ENCODE data around the gene CLN3.
"Not testable (repeated sequence)": the region's sequence is repeated elsewhere in the genome, so short reads cannot be mapped to it uniquely, and the experiment has no call there.

The CLN3 gene

DNA sequence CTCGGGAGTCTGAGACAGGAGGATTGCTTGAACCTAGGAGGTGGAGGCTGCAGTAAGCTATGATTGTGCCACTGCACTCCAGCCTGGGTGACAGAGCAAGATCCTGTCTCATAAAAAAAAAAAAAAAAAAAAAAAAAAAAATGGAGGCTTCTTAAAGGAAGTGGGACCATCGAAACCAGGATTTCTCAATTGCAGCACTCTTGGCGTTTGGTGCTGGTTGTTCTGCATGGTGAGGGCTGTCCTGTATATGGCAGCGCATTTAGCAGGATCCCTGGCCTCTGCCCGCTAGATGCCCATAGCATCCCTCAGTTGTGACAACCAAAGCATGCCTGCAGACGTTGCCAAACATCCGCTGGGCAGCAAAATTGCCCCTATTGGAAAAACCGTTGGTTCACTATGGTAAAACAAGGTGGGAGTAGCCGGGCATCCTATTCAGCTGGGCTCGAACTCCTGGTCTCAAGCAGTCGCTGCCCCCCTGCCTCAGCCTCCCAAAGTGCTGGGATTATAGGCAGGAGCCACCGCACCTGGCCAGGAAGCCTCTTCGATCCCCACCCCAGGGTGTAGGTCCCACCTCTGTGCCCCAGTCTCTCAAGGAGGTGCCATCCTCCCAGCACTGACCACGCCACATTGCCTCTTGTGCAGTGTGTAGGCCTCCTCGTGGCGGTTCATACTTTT lies 13.2 kb downstream of the CLN3 start:
- TF ChIP-seq, protein P1, sequence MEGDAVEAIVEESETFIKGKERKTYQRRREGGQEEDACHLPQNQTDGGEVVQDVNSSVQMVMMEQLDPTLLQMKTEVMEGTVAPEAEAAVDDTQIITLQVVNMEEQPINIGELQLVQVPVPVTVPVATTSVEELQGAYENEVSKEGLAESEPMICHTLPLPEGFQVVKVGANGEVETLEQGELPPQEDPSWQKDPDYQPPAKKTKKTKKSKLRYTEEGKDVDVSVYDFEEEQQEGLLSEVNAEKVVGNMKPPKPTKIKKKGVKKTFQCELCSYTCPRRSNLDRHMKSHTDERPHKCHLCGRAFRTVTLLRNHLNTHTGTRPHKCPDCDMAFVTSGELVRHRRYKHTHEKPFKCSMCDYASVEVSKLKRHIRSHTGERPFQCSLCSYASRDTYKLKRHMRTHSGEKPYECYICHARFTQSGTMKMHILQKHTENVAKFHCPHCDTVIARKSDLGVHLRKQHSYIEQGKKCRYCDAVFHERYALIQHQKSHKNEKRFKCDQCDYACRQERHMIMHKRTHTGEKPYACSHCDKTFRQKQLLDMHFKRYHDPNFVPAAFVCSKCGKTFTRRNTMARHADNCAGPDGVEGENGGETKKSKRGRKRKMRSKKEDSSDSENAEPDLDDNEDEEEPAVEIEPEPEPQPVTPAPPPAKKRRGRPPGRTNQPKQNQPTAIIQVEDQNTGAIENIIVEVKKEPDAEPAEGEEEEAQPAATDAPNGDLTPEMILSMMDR (conservative IDR thresholded peaks at IDR 0.05), result no peak
- no peak overlapping the region for H3K27ac ChIP-seq

DNA sequence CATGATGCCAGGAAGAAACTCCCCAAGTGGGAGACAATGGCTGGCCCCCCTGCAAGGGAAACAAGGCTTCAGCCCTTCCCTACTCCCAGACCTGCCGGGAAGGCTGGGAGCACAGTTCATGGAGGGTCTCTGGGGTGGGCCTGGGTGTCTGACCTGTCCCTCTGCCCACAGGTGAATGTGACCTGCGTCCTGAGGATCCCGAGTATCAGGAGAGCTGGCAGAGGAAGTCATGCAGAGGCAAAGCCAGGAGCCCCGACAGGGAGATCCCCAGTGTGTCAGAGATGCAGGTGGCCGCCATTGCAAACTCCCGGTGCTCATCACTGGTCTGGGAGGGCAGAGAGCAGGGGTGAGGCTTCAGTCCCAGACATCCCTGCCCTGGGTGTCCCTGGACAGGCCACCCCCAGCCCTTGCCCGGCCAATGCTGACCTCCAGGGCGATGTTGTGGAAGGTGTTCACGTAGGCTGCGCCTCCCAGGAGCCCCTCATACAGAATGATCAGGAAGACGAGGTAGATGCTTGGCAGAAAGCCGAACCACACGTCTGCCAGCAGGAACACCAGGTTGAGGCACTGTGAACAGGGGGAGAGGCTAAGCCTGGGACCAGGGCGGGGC lies 14.5 kb downstream of the CLN3 start:
- TF ChIP-seq, protein P1 (conservative IDR thresholded peaks at IDR 0.05), result no peak
- no peak overlapping the region for H3K27ac ChIP-seq

DNA sequence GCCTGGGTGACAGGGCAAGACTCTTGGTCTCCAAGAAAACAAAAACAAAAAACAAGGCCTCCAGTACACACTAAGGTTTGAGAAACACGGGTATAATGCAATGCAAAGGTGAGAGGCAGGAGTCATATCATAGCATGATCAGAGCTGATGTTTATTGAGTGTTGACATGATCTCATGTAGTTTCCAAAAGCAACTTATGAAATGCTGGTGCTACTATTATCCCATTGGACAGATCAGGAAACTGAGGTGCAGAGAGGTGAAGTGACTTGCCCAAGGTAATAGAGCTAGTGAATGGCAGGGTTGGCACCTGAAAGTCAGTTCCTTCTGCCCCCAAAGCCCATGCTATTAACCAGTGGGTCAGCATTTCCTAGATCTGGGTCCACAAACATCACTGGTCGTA lies 16.7 kb downstream of the CLN3 start:
- TF ChIP-seq, protein P1 (conservative IDR thresholded peaks at IDR 0.05), result no peak
- no peak overlapping the region for H3K27ac ChIP-seq

DNA sequence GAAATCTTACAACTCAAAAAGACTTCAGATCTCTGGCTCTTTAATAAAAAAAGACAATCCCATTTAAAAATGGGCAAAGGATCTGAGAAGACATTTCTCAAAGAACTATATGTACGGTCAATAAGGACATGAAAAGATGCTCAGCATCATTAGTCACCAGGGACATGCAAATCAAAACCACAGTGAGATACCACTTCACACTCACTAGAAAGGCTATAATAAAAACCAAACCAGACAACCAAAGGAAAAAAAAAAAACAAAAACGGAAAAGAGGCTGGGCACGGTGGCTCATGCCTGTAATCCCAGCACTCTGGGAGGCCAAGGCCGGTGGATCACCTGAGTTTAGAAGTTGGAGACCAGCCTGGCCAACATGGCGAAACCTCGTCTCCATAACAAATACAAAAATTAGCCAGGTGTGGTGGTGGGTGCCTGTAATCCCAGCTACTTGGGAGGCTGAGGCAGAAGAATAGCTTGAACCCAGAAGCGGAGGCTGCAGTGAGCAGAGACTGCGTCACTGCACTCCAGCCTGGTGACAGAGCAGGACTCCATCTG lies 18.1 kb downstream of the CLN3 start:
- TF ChIP-seq, protein P1 (conservative IDR thresholded peaks at IDR 0.05), result no peak
- H3K27ac ChIP-seq, result no peak overlapping the region

DNA sequence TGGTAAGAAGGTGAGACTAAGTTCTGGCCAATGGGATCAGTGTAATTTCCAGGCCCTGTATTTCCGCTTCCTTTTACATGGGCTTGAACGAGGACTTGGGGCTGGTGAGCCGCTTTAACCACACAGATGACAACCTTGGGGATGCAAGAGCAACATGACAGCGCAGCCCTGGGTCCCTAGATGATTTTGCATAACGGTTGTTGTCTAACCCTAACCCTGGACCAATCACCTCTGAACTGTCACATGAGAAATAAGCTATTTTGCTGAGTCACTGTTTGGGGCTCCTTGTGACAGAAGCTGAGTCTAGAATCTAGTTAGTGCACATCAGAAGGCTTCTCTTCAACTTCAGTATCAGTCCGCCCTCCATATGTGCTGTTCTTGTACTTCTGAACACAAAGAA lies 44.8 kb downstream of the CLN3 start:
- not testable (repeated sequence) for H3K27ac ChIP-seq

DNA sequence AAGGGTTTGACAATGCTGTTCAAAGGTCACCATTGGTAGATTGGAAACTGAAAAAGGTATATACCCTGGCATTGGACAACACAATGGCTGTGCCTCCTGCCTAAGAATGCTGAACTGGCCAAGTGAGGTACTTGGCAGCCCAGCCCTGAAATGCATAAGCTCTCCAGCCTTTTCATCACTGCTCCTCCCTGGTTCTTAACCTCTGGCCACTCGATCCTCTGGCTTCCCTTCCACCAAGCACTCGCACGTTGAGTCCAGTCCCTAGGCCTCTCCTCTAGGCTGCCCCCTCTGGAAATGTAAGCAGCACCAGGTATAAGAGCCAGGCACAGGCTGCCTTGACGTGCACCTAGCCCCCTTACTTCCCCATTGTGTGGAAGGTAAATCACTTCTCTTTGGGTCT lies 45.5 kb downstream of the CLN3 start:
- H3K27ac ChIP-seq, result not testable (repeated sequence)

DNA sequence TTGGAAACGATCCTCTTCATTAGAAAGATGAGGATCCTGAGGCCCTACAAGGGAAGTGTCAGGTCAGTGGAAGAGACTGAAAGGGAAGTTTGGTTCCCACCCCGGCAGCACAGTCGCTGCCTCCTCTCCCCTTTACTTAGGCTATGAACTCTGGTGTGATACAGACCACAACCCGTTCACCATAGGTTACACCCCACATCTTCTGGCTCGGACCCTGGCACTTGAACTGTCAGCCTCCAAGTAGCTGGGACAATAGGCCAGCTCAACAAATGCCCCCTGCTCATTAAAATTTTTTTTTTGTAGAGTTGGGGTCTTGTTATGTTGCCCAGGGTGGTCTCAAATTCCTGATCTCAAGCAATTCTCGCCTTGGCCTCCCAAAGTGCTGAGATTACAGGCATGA lies 47.9 kb downstream of the CLN3 start:
- not testable (repeated sequence) for H3K27ac ChIP-seq

DNA sequence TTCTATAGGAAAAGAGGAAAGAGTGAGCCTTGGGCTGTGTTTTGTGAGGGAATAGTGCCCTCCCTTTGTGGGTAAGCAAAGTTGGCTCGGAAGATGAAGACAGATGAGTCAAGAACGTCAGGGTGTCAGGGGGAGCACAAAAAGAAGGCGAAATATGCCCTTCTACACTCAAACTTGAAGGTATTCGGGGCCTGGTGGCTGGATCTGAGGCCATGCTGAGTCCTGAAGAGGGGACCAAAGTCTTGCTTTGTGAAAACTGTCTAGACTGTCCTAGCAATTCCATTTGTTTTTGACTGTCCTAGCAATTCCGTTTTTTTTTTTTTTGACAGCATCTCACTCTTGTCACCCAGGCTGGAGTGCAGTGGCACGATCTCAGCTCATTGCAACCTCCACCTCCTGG lies 53.0 kb downstream of the CLN3 start:
- not testable (repeated sequence) for H3K27ac ChIP-seq

DNA sequence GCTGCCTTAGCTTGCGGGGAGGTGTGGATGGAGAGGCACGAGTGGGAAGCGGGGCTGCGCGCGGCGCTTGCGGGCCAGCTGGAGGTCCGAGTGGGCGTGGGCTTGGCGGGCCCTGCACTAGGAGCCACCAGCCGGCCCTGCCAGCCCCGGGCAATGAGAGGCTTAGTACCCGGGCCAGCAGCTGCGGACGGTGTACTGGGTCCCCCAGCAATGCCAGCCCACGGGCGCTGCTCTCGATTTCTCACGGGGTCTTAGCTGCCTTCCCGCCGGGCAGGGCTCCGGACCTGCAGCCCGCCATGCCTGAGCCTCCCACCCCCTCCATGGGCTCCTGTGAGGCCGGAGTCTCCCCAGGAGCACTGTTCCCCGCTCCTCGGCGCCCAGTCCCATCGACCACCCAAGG lies 56.5 kb downstream of the CLN3 start:
- not testable (repeated sequence) for H3K27ac ChIP-seq

Measured in VCaP (cell line).